Right lobe of liver (tissue), 6 donors: ENCODE results near the gene CUL3. TPM values are rescaled to one million over a fixed set of nuclear protein-coding genes. Genes with fewer than 3 reads are reported as not detected.

Experiments
- ATAC-seq, 4 donors: fragments of 200-7000 bp; cut with Tn5 transposase; one replicate each; pipeline ENCODE4 v1.9.1; 2020; ENCODE audit warnings: mild to moderate bottlenecking in 4 of 4, moderate library complexity in 4 of 4
- DNase-seq, 3 donors: peaks; one replicate each; pipeline ENCODE4 v3.0.0-alpha.2; 2020
- H3K27ac ChIP-seq, 3 donors: fragments of 200-600 bp; one replicate each; pipeline ENCODE4 v1.8.0; 2022
- H3K27me3 ChIP-seq, 2 donors: fragments of 200-600 bp; one replicate each; pipeline ENCODE4 v1.8.0; 2022
- H3K36me3 ChIP-seq, 4 donors: fragments of 200-600 bp; sonication (generic) in 1 of 4; one replicate each; pipeline versions ENCODE4 v1.5.1 to v1.8.0; 2017 to 2022; ENCODE audit warnings: control low read depth in 1 of 4
- H3K4me1 ChIP-seq, 4 donors: fragments of 200-600 bp; sonication (generic) in 1 of 4; one replicate each; pipeline versions ENCODE4 v1.5.1 to v1.8.0; 2017 to 2022; ENCODE audit warnings: control low read depth in 1 of 4
- H3K4me3 ChIP-seq, 3 donors: fragments of 200-600 bp; one replicate each; pipeline ENCODE4 v1.8.0; 2022
- H3K9me3 ChIP-seq, 4 donors: fragments of 200-600 bp; sonication (generic) in 1 of 4; one replicate each; pipeline versions ENCODE4 v1.5.1 to v1.8.0; 2017 to 2022; ENCODE audit warnings: control low read depth in 1 of 4
- POLR2A ChIP-seq: fragments of 450-650 bp; IDR thresholded peaks from one replicate; pipeline ENCODE4 v1.6.1; 2017; ENCODE audit warnings: antibody characterized with exemption, mild to moderate bottlenecking
- WGBS: methylation state at CpG from one replicate; pipeline ENCODE4 v1.1.6; 2018; ENCODE audit warnings: low coverage, low lambda C conversion rate; ENCODE audit not compliant: insufficient coverage; ENCODE audit errors: missing lambda C conversion rate; 5-methylcytosine and 5-hydroxymethylcytosine counted together
- intact Hi-C, 2 donors: fragments of 100-400 bp; cut with DNase I; formaldehyde crosslinking; loops; one replicate each; pipeline versions ENCODE4 v1.11.2 to v1.14.1; 2022
- total RNA-seq, 6 experiments: library from RNA; depleted of rRNA in 2 of 6; stranded (reverse); fragments of >200 nt in 2 of 6; fragmentation: NEBNext Ultra II Directional in 3 of 6; extraction: Animal tissue kit (Norgen Biotek cat#: 25700) in 3 of 6; gene quantifications; one replicate each; pipeline versions ENCODE4 v1.1.0 to v1.2.4, GENCODE V29; 2016 to 2023
- TF ChIP-seq, protein P1 (sequence below), 4 donors: fragments of 200-600 bp in 3 of 4; fragments of 450-650 bp in 1 of 4; IDR thresholded peaks; one replicate each; pipeline versions ENCODE4 v1.5.1 to v1.8.0; 2016 to 2022; ENCODE audit warnings: antibody characterized with exemption in 4 of 4, mild to moderate bottlenecking in 2 of 4
- donor health status: DM: no; HTN: yes; CAD: no.
- donor health status: DM: no; HTN: no; CAD: no.
- donor health status: DM: no; HTN: no; CAD: no.
- donor health status: DM: no; HTN: yes; CAD: no.
- donor health status: DM: no; HTN: yes; CAD: no.

CUL3 gene
- total RNA-seq, 6 experiments from 2014 or later = 30.3 to 46.2 (median 40.3) TPM

DNA sequence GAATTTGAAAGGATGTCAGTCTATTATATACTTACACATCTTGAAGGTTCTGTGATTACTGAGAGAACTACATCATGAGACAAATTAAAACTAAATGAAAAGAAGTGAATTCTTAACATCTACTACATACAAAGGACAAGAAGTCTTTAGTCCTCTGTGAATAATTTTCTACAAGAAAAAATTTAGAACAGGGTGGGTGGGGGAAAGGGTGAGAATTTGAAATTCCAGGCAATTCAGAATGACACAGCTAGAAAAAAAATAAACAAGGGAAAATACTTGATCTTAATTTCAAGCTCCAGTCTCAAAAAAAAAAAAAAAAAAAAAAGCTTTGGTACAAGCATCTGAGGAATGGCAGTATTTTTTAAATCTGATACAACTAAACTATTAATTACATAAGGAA is 15.5 kb downstream of the CUL3 start:
- H3K27ac ChIP-seq = no peak overlapping the region
- no peak for ATAC-seq
- H3K36me3 ChIP-seq = no peaks in the 10 kb centered on the region
- peaks cover 0 to 62% (median 15%) of the 10 kb centered on the region in 4 donors for H3K4me1 ChIP-seq
- intact Hi-C loops = no loop called here
- TF ChIP-seq, protein P1, sequence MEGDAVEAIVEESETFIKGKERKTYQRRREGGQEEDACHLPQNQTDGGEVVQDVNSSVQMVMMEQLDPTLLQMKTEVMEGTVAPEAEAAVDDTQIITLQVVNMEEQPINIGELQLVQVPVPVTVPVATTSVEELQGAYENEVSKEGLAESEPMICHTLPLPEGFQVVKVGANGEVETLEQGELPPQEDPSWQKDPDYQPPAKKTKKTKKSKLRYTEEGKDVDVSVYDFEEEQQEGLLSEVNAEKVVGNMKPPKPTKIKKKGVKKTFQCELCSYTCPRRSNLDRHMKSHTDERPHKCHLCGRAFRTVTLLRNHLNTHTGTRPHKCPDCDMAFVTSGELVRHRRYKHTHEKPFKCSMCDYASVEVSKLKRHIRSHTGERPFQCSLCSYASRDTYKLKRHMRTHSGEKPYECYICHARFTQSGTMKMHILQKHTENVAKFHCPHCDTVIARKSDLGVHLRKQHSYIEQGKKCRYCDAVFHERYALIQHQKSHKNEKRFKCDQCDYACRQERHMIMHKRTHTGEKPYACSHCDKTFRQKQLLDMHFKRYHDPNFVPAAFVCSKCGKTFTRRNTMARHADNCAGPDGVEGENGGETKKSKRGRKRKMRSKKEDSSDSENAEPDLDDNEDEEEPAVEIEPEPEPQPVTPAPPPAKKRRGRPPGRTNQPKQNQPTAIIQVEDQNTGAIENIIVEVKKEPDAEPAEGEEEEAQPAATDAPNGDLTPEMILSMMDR (IDR thresholded peaks at IDR 0.05) = no peak
- no peak for TF ChIP-seq POLR2A
- H3K9me3 ChIP-seq = no peaks in the 10 kb centered on the region
- H3K4me3 ChIP-seq = no peak overlapping the region
- no peaks in the 10 kb centered on the region for H3K27me3 ChIP-seq
- no peak for DNase-seq

DNA sequence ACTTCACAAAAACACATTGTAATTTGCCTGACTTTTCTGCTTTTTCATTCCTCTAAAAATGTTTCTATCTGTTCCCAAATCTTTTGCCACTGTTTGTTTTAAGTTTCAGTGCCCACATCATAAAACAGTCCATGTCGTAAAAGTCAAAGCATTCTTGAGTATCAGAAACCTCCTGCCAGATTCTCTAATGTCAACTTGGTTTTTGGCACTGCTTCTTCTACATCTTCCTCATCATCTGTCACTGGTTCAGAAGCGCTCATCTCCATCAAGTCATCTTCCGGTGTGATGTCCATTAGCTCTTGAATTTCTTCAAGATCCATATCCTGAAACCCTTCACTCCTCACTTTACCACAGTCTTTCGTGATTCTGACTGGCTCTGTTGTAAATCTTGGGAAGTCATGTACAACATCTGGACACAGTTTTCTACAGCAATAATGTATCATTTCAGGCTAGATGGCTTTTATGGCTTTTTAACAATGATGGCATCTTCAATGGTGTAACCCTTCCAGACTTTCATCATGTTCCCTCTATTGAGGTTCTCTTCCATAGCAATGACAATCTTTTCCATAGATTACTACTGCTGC is 19.6 kb downstream of the CUL3 start:
- no peak for TF ChIP-seq POLR2A
- TF ChIP-seq, protein P1 (IDR thresholded peaks at IDR 0.05) = no peak
- DNase-seq = no peak
- WGBS = 85% methylated on average over 4 of the region's 4 CpGs
- H3K27me3 ChIP-seq = no peaks in the 10 kb centered on the region
- H3K27ac ChIP-seq = no peak overlapping the region
- no peaks in the 10 kb centered on the region for H3K9me3 ChIP-seq
- no peaks in the 10 kb centered on the region for H3K36me3 ChIP-seq
- ATAC-seq = no peak
- intact Hi-C loops = no loop called here
- peaks cover 0 to 33% (median 11%) of the 10 kb centered on the region in 4 donors for H3K4me1 ChIP-seq
- H3K4me3 ChIP-seq = no peak overlapping the region

GRCh38 chr2:224563537-224563936 is 21.6 kb downstream of the CUL3 start:
- no peak overlapping the region for H3K27ac ChIP-seq
- TF ChIP-seq, protein P1 (IDR thresholded peaks at IDR 0.05) = no peak
- TF ChIP-seq POLR2A = no peak
- no peaks in the 10 kb centered on the region for H3K9me3 ChIP-seq
- ATAC-seq (no peak), DNase-seq (no peak)
- intact Hi-C loops = no loop called here
- H3K27me3 ChIP-seq = no peaks in the 10 kb centered on the region
- H3K4me3 ChIP-seq = no peak overlapping the region
- H3K36me3 ChIP-seq = no peaks in the 10 kb centered on the region
- peaks cover 0 to 15% (median 1%) of the 10 kb centered on the region in 4 donors for H3K4me1 ChIP-seq

GRCh38 chr2:224562831-224563230 is 22.3 kb downstream of the CUL3 start:
- H3K27ac ChIP-seq = no peak overlapping the region
- WGBS = 96% methylated on average over 4 of the region's 4 CpGs
- no peaks in the 10 kb centered on the region for H3K27me3 ChIP-seq
- no peaks in the 10 kb centered on the region for H3K36me3 ChIP-seq
- peaks cover 0 to 8% (median 0%) of the 10 kb centered on the region in 4 donors for H3K4me1 ChIP-seq
- DNase-seq = no peak
- TF ChIP-seq, protein P1 (IDR thresholded peaks at IDR 0.05) = no peak
- TF ChIP-seq POLR2A = no peak
- no peaks in the 10 kb centered on the region for H3K9me3 ChIP-seq
- no peak overlapping the region for H3K4me3 ChIP-seq
- intact Hi-C loops = no loop called here
- ATAC-seq = no peak
